ENCODE data around the gene DHCR7.

Gene DHCR7

GRCh38 chr11:71406681-71407080, 41.5 kb downstream of the DHCR7 start:
- no peak for DNase-seq

- no peak for DNase-seq
Observed at GRCh38 chr11:71404209-71404608, 44.0 kb downstream of the DHCR7 start.

- DNase-seq: no peak
Observed at GRCh38 chr11:71402878-71403277, 45.3 kb downstream of the DHCR7 start.

GRCh38 chr11:71400216-71400615, 48.0 kb downstream of the DHCR7 start:
- DNase-seq: no peak

- DNase-seq: no peak
Observed at GRCh38 chr11:71399341-71399740, 48.9 kb downstream of the DHCR7 start.

- DNase-seq: no peak
Observed at GRCh38 chr11:71397961-71398360, 50.2 kb downstream of the DHCR7 start.

GRCh38 chr11:71397331-71397860, 50.8 kb downstream of the DHCR7 start:
- DNase-seq: peak; percentile 75

GRCh38 chr11:71396548-71397123, 51.6 kb downstream of the DHCR7 start:
- DNase-seq: no peak

- DNase-seq: no peak
Observed at GRCh38 chr11:71395774-71396173, 52.4 kb downstream of the DHCR7 start.

- DNase-seq: no peak
Observed at GRCh38 chr11:71395263-71395560, 53.0 kb downstream of the DHCR7 start.

GRCh38 chr11:71393283-71393682, 54.9 kb downstream of the DHCR7 start:
- no peak for DNase-seq

- DNase-seq: peak; percentile 44
Observed at GRCh38 chr11:71391796-71392195, 56.4 kb downstream of the DHCR7 start.

- no peak for DNase-seq
Observed at GRCh38 chr11:71391352-71391751, 56.8 kb downstream of the DHCR7 start.

- DNase-seq: no peak
Observed at GRCh38 chr11:71388637-71389235, 59.5 kb downstream of the DHCR7 start.

GRCh38 chr11:71387784-71388636, 60.2 kb downstream of the DHCR7 start:
- no peak for DNase-seq

GRCh38 chr11:71387200-71387599, 61.0 kb downstream of the DHCR7 start:
- DNase-seq: no peak

GRCh38 chr11:71386202-71386601, 62.0 kb downstream of the DHCR7 start:
- DNase-seq: no peak

- DNase-seq: no peak
Observed at GRCh38 chr11:71385091-71385490, 63.1 kb downstream of the DHCR7 start.

GRCh38 chr11:71384561-71384960, 63.6 kb downstream of the DHCR7 start:
- no peak for DNase-seq
